GM12875 (cell line): ENCODE measurements around the gene GAB2.

Experiments
- H3K4me3 ChIP-seq: one replicate; pipeline ENCODE4 v1.5.1; 2011; ENCODE audit warnings: low read depth, low read length, control low read depth
- TF ChIP-seq, protein P1 (sequence below): IDR thresholded peaks from 2 replicates; pipeline ENCODE4 v1.5.1; 2011; ENCODE audit warnings: low read depth, mild to moderate bottlenecking, control low read depth, inconsistent platforms, low read length, moderate library complexity, borderline replicate concordance; ENCODE audit not compliant: insufficient read depth

Gene GAB2

DNA sequence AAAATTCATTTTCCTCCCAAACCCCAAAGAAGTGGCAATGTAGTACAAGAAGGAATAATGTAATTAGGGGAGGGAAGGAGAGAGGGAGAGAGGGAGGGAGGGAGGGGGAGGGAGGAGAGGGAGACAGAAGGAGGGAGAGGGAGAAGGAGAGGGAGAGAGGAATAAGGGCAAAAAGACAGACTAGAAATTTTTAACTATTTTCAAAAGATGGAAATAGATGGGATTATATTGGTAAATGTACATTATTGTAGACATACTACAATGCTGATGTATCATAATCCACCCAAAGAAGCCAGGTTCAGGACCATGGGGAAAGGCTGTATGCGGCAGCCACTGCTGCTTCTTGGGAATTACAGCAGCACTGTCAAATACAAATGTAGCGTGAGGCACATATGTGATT, 74.3 kb downstream of the GAB2 start:
- TF ChIP-seq, protein P1, sequence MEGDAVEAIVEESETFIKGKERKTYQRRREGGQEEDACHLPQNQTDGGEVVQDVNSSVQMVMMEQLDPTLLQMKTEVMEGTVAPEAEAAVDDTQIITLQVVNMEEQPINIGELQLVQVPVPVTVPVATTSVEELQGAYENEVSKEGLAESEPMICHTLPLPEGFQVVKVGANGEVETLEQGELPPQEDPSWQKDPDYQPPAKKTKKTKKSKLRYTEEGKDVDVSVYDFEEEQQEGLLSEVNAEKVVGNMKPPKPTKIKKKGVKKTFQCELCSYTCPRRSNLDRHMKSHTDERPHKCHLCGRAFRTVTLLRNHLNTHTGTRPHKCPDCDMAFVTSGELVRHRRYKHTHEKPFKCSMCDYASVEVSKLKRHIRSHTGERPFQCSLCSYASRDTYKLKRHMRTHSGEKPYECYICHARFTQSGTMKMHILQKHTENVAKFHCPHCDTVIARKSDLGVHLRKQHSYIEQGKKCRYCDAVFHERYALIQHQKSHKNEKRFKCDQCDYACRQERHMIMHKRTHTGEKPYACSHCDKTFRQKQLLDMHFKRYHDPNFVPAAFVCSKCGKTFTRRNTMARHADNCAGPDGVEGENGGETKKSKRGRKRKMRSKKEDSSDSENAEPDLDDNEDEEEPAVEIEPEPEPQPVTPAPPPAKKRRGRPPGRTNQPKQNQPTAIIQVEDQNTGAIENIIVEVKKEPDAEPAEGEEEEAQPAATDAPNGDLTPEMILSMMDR, result no peak
- no peak overlapping the region for H3K4me3 ChIP-seq

DNA sequence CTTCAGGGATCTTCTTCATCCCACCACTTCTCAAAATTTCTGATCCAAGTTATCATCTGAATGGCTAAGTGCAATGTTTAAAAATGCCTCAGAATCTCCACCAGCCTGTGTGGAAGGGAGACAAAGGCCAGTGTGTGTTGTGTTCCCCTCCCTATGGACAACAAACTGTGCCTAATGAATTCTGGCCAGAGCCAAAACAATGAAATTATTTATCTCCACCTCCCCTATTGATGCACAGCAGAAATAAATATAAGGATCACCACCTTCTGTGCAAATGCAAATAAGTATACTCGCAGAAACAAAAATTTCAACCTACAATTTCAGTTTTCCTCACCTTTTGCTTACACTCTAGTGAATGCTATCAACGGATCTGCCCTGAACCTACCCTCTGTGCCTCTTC, 75.8 kb downstream of the GAB2 start:
- TF ChIP-seq, protein P1, result no peak
- no peak overlapping the region for H3K4me3 ChIP-seq

DNA sequence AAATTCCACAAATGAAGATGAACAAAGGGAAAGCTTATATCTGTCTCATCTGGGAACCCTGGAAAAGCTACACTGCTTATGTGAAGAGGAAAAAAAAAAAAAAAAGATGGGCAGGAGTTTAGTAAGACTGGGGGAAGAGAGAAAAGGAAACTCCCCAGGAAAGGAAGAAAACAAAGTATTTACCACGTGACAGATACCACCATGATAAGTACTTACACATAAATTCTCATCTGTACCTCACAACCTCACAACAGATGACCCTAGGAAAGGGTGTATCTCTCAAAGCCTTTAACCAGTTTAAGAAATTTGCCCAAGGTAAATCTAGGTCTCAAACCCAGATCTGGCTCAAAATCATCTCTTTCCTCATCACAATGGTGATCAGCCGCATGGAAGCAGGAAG, 77.1 kb downstream of the GAB2 start:
- H3K4me3 ChIP-seq, result no peak overlapping the region
- TF ChIP-seq, protein P1, result no peak

DNA sequence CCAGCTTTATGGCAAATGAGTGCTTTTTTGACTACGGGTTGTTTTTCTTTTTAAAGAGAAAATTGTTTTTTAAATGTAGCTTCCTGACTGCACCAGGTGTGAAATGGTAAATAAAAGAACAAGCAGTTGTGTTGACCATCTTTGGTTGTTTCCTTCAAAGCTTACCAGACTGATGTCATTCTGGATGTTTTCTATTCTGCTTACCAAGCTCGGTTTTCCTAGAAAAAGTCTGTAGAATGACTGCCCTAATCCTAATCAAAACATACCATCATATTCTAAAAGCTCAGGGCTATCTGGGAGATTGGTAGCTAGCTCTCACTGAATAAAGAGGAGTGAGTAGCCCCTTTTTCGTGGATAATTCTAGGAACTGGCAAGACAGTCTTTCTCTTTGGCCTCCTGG, 77.7 kb downstream of the GAB2 start:
- H3K4me3 ChIP-seq, result no peak overlapping the region
- TF ChIP-seq, protein P1, result no peak

DNA sequence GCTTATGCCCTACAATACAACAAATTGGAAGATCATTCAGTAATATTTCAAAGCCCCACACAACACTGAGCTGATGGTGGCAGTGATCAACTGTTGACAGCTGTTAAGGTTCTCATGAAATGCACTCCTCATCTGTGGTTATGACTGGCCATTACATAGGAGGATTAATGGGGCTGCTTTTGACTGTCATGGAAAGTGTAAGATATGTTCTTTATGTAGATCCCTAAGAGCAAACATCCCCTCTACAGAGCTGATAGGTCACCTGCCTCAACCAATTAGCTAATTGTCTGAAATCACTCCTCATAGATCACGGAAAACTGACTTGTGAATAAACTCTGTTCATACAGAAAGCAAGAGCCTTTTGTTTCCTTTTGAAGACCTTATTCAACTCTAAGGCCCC, 78.1 kb downstream of the GAB2 start:
- no peak overlapping the region for H3K4me3 ChIP-seq
- TF ChIP-seq, protein P1, result no peak

DNA sequence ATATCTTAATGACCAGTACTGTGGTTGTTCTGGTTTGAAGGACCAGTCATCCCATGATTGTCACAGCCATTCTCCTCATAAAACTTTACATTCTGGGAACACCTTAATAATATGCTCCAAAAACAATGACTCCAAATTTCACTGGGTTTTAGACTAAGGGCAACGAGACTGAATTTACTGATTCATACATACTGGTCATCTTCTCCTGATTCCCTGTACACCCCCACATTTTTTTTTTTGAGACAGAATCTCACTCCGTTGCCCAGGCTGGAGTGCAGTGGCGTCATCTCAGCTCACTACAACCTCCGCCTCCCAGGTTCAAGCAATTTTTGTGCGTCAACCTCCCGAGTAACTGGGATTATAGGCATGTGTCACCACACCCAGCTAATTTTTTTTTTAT, 78.9 kb downstream of the GAB2 start:
- TF ChIP-seq, protein P1, result no peak
- H3K4me3 ChIP-seq, result no peak overlapping the region

DNA sequence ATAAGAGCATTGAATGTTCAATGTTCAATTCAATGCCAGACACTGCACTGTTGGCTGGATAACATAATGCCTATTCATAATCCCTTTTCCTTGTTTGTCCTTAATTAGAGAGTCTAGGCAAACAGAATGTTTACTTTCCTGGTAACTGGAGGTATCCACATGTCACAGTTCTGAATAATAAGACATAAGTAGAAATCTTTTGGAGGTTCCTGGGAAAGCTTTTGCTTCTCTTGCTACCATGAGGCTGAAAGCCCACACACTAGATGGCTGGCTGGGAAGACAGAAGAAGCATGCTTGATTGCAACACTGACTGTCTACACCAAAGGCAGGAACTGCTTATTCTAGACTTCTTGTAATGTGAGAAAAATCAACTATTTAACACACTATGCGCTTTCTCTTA, 79.5 kb downstream of the GAB2 start:
- TF ChIP-seq, protein P1, result no peak
- H3K4me3 ChIP-seq, result no peak overlapping the region
